KOPT-K1 (cell line): ENCODE data around the gene CNNM4.

Experiments
- H3K27ac ChIP-seq: fragments of 200-600 bp; sonication (generic); 2 replicates; pipeline ENCODE4 v1.5.1; 2016; ENCODE audit warnings: antibody characterized with exemption, mild to moderate bottlenecking, low read depth, low read length; ENCODE audit not compliant: poor library complexity, severe bottlenecking
- H3K36me3 ChIP-seq: fragments of 200-600 bp; sonication (generic); 2 replicates; pipeline ENCODE4 v1.5.1; 2017; ENCODE audit warnings: antibody characterized with exemption, mild to moderate bottlenecking, low read length, moderate library complexity; ENCODE audit not compliant: insufficient read depth
- H3K9me3 ChIP-seq: fragments of 200-600 bp; sonication (generic); 2 replicates; pipeline ENCODE4 v1.5.1; 2017; ENCODE audit warnings: antibody characterized with exemption, low read length, mild to moderate bottlenecking; ENCODE audit not compliant: insufficient read depth, poor library complexity, severe bottlenecking

CNNM4 gene

GRCh38 chr2:96768083-96768561 lies 7.4 kb downstream of the CNNM4 start:
- Histone ChIP-seq H3K27ac (no peak overlapping the region), H3K36me3 (no peaks in the 10 kb centered on the region), H3K9me3 (no peaks in the 10 kb centered on the region)

DNA sequence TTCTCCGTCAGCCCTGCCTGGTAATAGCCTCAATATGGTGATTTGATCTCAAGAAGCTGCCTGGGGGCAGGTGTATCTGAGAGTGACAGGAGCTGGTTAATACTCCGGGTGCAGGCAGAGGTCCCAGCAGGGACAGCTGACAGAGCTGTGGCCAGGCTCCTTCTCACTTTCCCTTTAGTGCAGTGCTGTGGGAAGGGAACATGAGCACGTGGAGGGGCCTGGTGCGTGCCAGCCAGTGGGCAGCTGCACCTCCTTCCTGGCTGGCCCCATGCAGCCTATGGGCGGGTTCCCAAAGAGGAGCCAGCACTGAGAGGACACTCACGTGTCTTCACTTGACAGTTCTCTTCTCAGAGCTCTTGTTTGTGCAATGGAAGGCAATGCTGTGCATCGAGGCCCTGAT lies 9.1 kb downstream of the CNNM4 start:
- H3K9me3 ChIP-seq: no peaks in the 10 kb centered on the region
- H3K36me3 ChIP-seq: no peaks in the 10 kb centered on the region
- no peak overlapping the region for H3K27ac ChIP-seq

DNA sequence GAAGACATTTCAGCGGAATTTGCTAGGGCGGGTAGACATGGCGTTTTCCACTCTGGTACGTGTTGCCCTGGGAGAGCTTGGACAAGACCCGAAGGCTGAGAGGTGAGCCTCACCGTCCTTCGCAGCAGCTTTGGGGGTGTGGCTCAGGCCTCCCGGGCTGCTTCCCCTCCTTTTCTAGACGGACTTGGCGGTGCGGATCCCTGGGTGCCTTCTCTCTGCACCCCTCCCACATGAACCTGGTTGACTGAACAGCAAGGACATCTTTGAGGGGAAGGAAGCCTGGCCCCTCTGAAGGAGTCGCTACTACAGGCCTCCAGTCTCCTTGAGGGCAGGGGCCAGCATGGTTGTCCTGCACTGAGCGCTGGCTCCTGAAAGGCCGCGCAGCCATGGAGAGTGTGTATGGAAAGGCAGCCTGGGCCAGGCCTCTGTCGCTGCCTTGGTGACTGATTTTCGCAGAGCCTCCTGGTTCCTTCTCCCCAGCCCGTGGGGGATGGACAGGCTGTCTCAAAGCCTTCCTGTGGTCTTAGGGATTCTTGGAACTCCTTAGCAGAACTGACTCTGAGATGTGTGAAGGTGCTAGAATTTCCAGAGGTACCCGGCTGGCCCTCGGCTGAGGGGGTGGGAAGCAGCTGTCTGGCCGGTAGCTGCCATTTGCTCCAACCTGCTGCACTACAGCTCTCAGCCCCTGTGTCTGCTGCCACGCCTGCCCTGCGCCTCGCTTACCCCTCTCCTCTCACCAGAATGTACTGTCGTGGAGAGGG lies 9.9 kb downstream of the CNNM4 start:
- Histone ChIP-seq H3K9me3 (no peaks in the 10 kb centered on the region), H3K36me3 (no peaks in the 10 kb centered on the region), H3K27ac (no peak overlapping the region)

DNA sequence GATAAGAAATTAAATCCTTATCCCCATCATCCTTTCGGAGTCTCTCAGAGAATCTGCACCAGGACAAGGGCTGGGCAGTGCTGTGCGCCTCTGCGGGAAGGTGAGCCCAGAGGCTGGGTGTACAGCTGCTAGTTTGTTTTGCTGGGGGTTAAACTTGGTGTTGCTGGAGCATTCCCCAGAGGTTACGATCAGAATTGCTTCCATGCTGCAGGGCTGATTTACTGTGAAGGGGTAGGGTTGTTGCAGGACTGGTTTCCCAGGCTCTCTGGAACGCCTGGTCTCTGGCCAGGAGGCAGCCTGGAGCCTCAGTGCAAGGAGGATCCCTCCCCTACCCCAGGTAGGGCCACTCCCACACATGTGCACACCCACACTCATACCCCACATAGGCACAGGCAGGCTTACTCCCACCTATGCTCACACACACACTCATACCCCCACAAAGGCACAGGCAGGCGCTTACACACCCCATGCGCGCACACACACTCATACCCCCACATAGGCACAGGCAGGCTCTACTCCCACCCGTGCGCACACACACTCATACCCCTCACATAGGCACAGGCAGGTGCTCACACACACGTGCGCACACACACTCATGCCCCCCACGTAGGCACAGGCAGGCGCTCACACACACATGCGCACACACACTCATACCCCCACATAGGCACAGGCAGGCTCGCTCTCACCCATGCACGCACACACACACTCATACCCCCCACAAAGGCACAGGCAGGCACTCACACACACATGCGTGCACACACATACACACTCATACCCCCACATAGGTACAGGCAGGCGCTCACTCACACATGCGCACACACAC lies 11.3 kb downstream of the CNNM4 start:
- Histone ChIP-seq H3K36me3 (no peaks in the 10 kb centered on the region), H3K27ac (no peak overlapping the region), H3K9me3 (no peaks in the 10 kb centered on the region)

GRCh38 chr2:96772903-96773671 lies 12.4 kb downstream of the CNNM4 start:
- H3K9me3 ChIP-seq: no peaks in the 10 kb centered on the region
- H3K36me3 ChIP-seq: no peaks in the 10 kb centered on the region
- peak overlapping the region; percentile 59 for H3K27ac ChIP-seq

DNA sequence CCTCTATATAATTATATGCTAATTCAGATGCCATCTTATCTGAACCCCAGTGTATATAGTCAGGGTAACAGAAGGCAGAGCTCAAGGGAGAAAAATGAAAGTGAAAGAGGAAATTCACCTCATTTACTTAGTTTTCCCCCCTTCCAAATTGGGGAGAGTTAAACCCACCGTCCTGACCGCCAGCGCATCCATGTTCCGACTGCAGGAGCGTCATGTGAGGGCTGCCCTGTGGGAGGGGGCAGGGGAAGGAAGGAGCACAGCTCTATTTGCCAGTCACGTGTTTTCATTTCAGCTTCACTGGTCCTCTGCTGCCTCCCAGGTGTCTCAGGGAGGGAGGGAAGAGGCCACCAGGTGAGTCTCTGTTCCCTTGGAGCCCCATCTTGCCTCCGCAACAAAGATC lies 13.2 kb downstream of the CNNM4 start:
- Histone ChIP-seq H3K27ac (peak overlapping the region; percentile 59), H3K36me3 (no peaks in the 10 kb centered on the region), H3K9me3 (no peaks in the 10 kb centered on the region)

GRCh38 chr2:96775160-96775559 lies 14.5 kb downstream of the CNNM4 start:
- no peaks in the 10 kb centered on the region for H3K9me3 ChIP-seq
- no peaks in the 10 kb centered on the region for H3K36me3 ChIP-seq
- H3K27ac ChIP-seq: no peak overlapping the region

DNA sequence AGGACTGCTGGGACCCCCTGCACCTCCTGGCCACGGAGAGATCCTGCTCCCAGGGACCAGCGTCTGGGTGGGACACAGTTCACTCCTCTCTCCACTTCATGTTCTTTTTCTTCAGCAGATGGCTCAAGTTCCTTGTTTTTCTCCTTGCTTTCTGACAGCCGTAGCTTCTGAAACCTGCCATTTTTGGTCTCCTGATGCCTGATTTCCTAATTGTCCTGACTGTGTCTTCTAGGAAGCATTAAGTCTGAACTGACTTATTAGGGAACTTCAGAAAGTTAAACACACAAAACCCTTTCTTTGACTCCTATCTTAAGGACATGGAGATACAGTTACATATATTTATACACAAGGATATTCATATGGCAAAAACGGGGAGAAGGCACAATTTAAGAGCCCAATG lies 22.7 kb downstream of the CNNM4 start:
- Histone ChIP-seq H3K27ac (no peak overlapping the region), H3K36me3 (no peaks in the 10 kb centered on the region), H3K9me3 (no peaks in the 10 kb centered on the region)

DNA sequence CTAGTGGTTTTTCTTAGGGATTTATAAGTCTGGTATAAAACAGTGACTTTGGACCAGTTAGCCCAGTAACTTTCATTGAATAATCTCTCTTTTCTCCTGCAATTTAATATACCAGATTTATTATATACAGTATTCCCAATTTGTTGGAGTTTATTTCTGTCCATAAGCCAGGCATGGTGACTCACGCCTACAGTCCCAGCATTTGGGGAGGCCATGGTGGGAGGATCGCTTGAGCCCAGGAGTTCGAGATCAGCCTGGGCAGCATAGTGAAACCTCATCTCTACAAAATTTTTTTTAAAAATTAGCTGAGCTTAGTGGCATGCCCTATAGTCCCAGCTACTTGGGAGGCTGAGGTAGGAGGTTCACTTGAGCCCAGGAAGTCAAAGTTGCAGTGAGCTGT lies 26.7 kb downstream of the CNNM4 start:
- Histone ChIP-seq H3K9me3 (no peaks in the 10 kb centered on the region), H3K27ac (no peak overlapping the region), H3K36me3 (no peaks in the 10 kb centered on the region)

GRCh38 chr2:96788442-96789244 lies 27.9 kb downstream of the CNNM4 start:
- Histone ChIP-seq H3K36me3 (no peaks in the 10 kb centered on the region), H3K27ac (no peak overlapping the region), H3K9me3 (no peaks in the 10 kb centered on the region)

DNA sequence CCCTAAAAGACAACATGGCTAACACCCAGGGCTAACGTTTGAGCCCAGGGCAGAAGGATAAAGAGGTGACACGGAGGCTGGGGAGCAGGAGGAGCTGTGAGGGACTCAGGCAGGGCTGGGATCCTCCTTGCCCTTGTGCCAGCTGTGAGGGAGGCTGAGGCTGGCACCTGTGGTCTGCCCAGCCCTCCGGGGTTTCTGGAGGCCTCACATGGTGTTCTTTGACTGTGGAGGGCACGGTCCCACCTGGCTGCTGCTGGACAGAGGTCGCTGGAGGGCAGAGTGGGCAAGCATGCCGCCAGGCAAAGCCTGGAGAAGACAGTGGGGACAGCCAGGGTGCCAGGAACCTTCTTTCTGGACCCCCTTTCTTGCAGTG lies 28.5 kb downstream of the CNNM4 start:
- Histone ChIP-seq H3K9me3 (no peaks in the 10 kb centered on the region), H3K27ac (no peak overlapping the region), H3K36me3 (no peaks in the 10 kb centered on the region)

GRCh38 chr2:96792772-96793749 lies 32.4 kb downstream of the CNNM4 start:
- H3K27ac ChIP-seq: no peak overlapping the region
- 0 out of 2 replicates have a peak, but pooled peaks cover 3% of the 10 kb centered on the region for H3K36me3 ChIP-seq
- H3K9me3 ChIP-seq: no peaks in the 10 kb centered on the region

DNA sequence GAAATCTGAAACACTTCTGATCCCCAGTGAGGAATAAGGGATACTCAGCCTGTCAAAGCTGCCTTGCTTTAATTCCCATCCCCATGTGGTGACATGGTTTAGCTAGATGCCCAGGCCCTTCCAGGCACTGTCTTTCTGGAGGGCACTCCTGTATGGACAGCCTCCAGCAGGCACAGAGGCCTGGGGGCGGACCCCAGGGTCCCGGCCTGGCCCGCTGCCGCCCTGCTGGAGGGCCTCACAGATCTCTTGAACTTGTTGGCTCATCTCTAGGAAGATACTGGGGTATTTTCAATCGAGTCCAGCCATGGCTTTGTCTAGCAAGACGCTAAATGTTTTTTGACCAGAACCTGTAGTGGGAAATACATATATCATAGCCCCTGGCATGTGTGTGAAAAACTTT lies 34.4 kb downstream of the CNNM4 start:
- H3K27ac ChIP-seq: no peak overlapping the region
- peaks cover 7% of the 10 kb centered on the region; the same call in 1 of the 2 replicates for H3K36me3 ChIP-seq
- H3K9me3 ChIP-seq: no peaks in the 10 kb centered on the region
